Panc1 (cell line): ENCODE results near the gene DNM1. TPM values are rescaled to one million over a fixed set of nuclear protein-coding genes. Genes with fewer than 3 reads are reported as not detected.

Experiments used
- ATAC-seq: fragments of 200-7000 bp; cut with Tn5 transposase; 2 replicates; pipeline ENCODE4 v1.9.1; 2020; ENCODE audit warnings: mild to moderate bottlenecking, moderate library complexity
- BruUV-seq: library from RNA; stranded (reverse); fragments of 400-500 nt; replicated peaks from 2 replicates; lab custom pipeline; 2021; lab: Mats Ljungman, UMichigan
- CTCF ChIA-PET: fragments of 300-600 bp; sonication (Branson Sonifier 250); formaldehyde crosslinking; loops from one replicate; lab custom pipeline; 2022; ENCODE audit warnings: antibody characterized with exemption; lab: Charles Lee
- POLR2A ChIA-PET: fragments of 300-600 bp; sonication (Branson Sonifier 250); formaldehyde crosslinking; loops from one replicate; lab custom pipeline; 2022; ENCODE audit warnings: antibody characterized with exemption; lab: Charles Lee
- DNase-seq: peaks from one replicate; pipeline ENCODE4 v3.0.0-alpha.2; 2010; ENCODE audit warnings: low read depth, low spot score
- H3K27ac ChIP-seq: 2 replicates; pipeline ENCODE4 v1.5.1; 2011; ENCODE audit warnings: mild to moderate bottlenecking, low read length, inconsistent platforms
- H3K27me3 ChIP-seq: fragments of 200-500 bp; sonication (Bioruptor generic); 2 replicates; pipeline ENCODE4 v1.6.0; 2014; ENCODE audit warnings: low read length, inconsistent platforms; ENCODE audit not compliant: control insufficient read depth, insufficient read depth
- H3K36me3 ChIP-seq: fragments of 200-500 bp; sonication (Bioruptor generic); 2 replicates; pipeline ENCODE4 v1.5.1; 2014; ENCODE audit warnings: inconsistent platforms, mild to moderate bottlenecking, low read length, moderate library complexity; ENCODE audit not compliant: control insufficient read depth, insufficient read depth
- H3K4me1 ChIP-seq: 2 replicates; pipeline ENCODE4 v1.5.1; 2011; ENCODE audit warnings: inconsistent platforms, mild to moderate bottlenecking, low read length, moderate library complexity; ENCODE audit not compliant: control insufficient read depth, insufficient read depth
- H3K4me3 ChIP-seq, 2 experiments: 2 replicates each; pipeline ENCODE4 v1.5.1; 2011 to 2012; ENCODE audit warnings: low read depth in 2 of 2, low read length in 2 of 2, mild to moderate bottlenecking in 2 of 2, inconsistent platforms in 1 of 2, moderate library complexity in 1 of 2
- H3K9me3 ChIP-seq: fragments of 200-500 bp; sonication (Bioruptor generic); 2 replicates; pipeline ENCODE4 v1.5.1; 2014; ENCODE audit warnings: low read depth, mild to moderate bottlenecking, inconsistent platforms, low read length, moderate library complexity; ENCODE audit not compliant: control insufficient read depth, insufficient read depth
- CTCF ChIP-seq: fragments of 450-650 bp; IDR thresholded peaks from 2 replicates; pipeline ENCODE4 v1.5.1; 2017; ENCODE audit warnings: mild to moderate bottlenecking
- POLR2AphosphoS5 ChIP-seq: IDR thresholded peaks from 2 replicates; pipeline ENCODE4 v1.6.1; 2012; ENCODE audit warnings: mild to moderate bottlenecking, low read depth, low read length, moderate library complexity
- REST ChIP-seq, 2 experiments: IDR thresholded peaks; 2 replicates each; pipeline ENCODE4 v1.6.1; 2011 to 2012; ENCODE audit warnings: low read depth in 2 of 2, control low read depth in 1 of 2, low read length in 1 of 2, mild to moderate bottlenecking in 1 of 2, moderate library complexity in 1 of 2; ENCODE audit not compliant: insufficient read depth in 1 of 2
- SIN3A ChIP-seq: IDR thresholded peaks from 2 replicates; pipeline ENCODE4 v1.6.1; 2012; ENCODE audit warnings: low read depth, mild to moderate bottlenecking, low read length, moderate library complexity, borderline replicate concordance; ENCODE audit not compliant: insufficient read depth
- TCF7L2 ChIP-seq: IDR thresholded peaks from 2 replicates; pipeline ENCODE4 v1.6.1; 2011; ENCODE audit warnings: mild to moderate bottlenecking, low read depth, low read length, inconsistent platforms
- in situ Hi-C: cut with HindIII; loops from 2 replicates; pipeline ENCODE4 v1.10.0; 2016; ENCODE audit warnings: low sequenced_read_pairs, low pct_unique_long_range_greater_than_20kb
- intact Hi-C: fragments of 100-400 bp; cut with micrococcal nuclease; formaldehyde crosslinking; loops from one replicate; pipeline ENCODE4 v1.10.0; 2022; ENCODE audit not compliant: unreplicated experiment
- total RNA-seq: library from RNA; stranded (reverse); gene quantifications from one replicate; pipeline ENCODE4 v1.2.1, GENCODE V29; 2021; ENCODE audit not compliant: unreplicated experiment

The DNM1 gene
- total RNA-seq, 1 experiment from 2014 or later, result 18.7 TPM

GRCh38 chr9:128188209-128188608 lies 15.0 kb upstream of the DNM1 start:
- CTCF ChIA-PET, result no interaction called here
- Histone ChIP-seq H3K36me3 (no peaks in the 10 kb centered on the region; the same call in none of the 2 replicates), H3K27me3 (no peaks in the 10 kb centered on the region), H3K9me3 (no peaks in the 10 kb centered on the region), H3K4me1 (no peaks in the 10 kb centered on the region; the same call in 1 of the 2 replicates), H3K27ac (no peak overlapping the region), H3K4me3 (no peak overlapping the region)
- POLR2A ChIA-PET, result no interaction called here
- TF ChIP-seq SIN3A, result no peak
- TF ChIP-seq REST (IDR thresholded peaks at IDR 0.05; ENCODE audit: insufficient read depth in 1 of 2, low read depth in 2 of 2, low read length in 1 of 2), result no peak
- no peak for TF ChIP-seq TCF7L2
- TF ChIP-seq POLR2AphosphoS5, result no peak
- TF ChIP-seq CTCF, result no peak
- intact Hi-C loops, result no loop called here
- no peak for ATAC-seq
- in situ Hi-C loops, result no loop called here
- BruUV-seq, result no TSS peak
- no peak for DNase-seq

GRCh38 chr9:128190013-128190412 lies 13.2 kb upstream of the DNM1 start:
- in situ Hi-C loops (no loop called here), intact Hi-C loops (no loop called here)
- no peaks in the 10 kb centered on the region for H3K27me3 ChIP-seq
- H3K9me3 ChIP-seq, result no peaks in the 10 kb centered on the region
- TF ChIP-seq SIN3A, result no peak
- TF ChIP-seq REST (IDR thresholded peaks at IDR 0.05; ENCODE audit: insufficient read depth in 1 of 2, low read depth in 2 of 2, low read length in 1 of 2), result no peak
- no peak for TF ChIP-seq TCF7L2
- TF ChIP-seq POLR2AphosphoS5, result no peak
- TF ChIP-seq CTCF, result no peak
- no TSS peak for BruUV-seq
- ChIA-PET CTCF (interaction anchor here (0.7 to 1.1 kb wide), 2 partner anchors 17 to 34 kb away, joined by 7 to 8 read pairs; no protein-coding TSS in a partner anchor), POLR2A (no interaction called here)
- H3K4me1 ChIP-seq, result no peaks in the 10 kb centered on the region; the same call in 1 of the 2 replicates
- no peak for DNase-seq
- ATAC-seq, result no peak
- no peak overlapping the region for H3K27ac ChIP-seq
- H3K4me3 ChIP-seq, result no peak overlapping the region
- H3K36me3 ChIP-seq, result no peaks in the 10 kb centered on the region; the same call in none of the 2 replicates
